ENCODE measurements around the gene CYP4F11. TPM values are rescaled to one million over a fixed set of nuclear protein-coding genes. Genes with fewer than 3 reads are reported as not detected.
"Not testable (repeated sequence)": the region's sequence is repeated elsewhere in the genome, so short reads cannot be mapped to it uniquely, and the experiment has no call there.

The CYP4F11 gene
- total RNA-seq, result 0.30 TPM
- long read RNA-seq, result 0 reads

- intact Hi-C loops (cut with DNase I), result no loop called here
- DNase-seq (ENCODE audit: missing footprints), result peak; percentile 75
- ATAC-seq, result peak; percentile 89
These were observed at the start of gene CYP4F11 for GRCh38 chr19:15934332-15935078. Gene CYP4F11 (minus strand): TSS chr19:15934529. CDS start chr19:15934408, 121 bp downstream.

GRCh38 chr19:15979293-15979692 lies 45.0 kb upstream of the CYP4F11 start:
- no peak for DNase-seq (ENCODE audit: missing footprints)
- intact Hi-C loops (cut with DNase I), result no loop called here
- ATAC-seq, result no peak

- no peak for ATAC-seq
- DNase-seq (ENCODE audit: missing footprints), result no peak
- intact Hi-C loops (cut with DNase I), result no loop called here
These were observed 43.4 kb upstream of the CYP4F11 start for GRCh38 chr19:15977690-15978089.

GRCh38 chr19:15976836-15977689 lies 42.7 kb upstream of the CYP4F11 start:
- intact Hi-C loops (cut with DNase I), result no loop called here
- ATAC-seq, result no peak
- DNase-seq (ENCODE audit: missing footprints), result no peak

- no peak for ATAC-seq
- intact Hi-C loops (cut with DNase I), result no loop called here
These were observed 40.5 kb upstream of the CYP4F11 start for GRCh38 chr19:15974856-15975255.

GRCh38 chr19:15972043-15972442 lies 37.7 kb upstream of the CYP4F11 start:
- ATAC-seq; DNase-seq (ENCODE audit: missing footprints); intact Hi-C loops (cut with DNase I): not testable (repeated sequence)

More at GRCh38 chr19:15974856-15975255, 40.5 kb upstream of the CYP4F11 start:
- no peak for DNase-seq (ENCODE audit: missing footprints)

- DNase-seq (ENCODE audit: missing footprints), result no peak
- ATAC-seq, result no peak
- intact Hi-C loops (cut with DNase I), result no loop called here
These were observed 37.0 kb upstream of the CYP4F11 start for GRCh38 chr19:15971224-15971780.

- ATAC-seq, result no peak
- DNase-seq (ENCODE audit: missing footprints), result no peak
- intact Hi-C loops (cut with DNase I), result no loop called here
These were observed 29.9 kb upstream of the CYP4F11 start for GRCh38 chr19:15964231-15964630.

- ATAC-seq, result no peak
- DNase-seq (ENCODE audit: missing footprints), result no peak
- intact Hi-C loops (cut with DNase I), result no loop called here
These were observed 28.0 kb upstream of the CYP4F11 start for GRCh38 chr19:15962319-15962718.

GRCh38 chr19:15954820-15955219 lies 20.5 kb upstream of the CYP4F11 start:
- no peak for DNase-seq (ENCODE audit: missing footprints)
- no peak for ATAC-seq
- intact Hi-C loops (cut with DNase I), result no loop called here

GRCh38 chr19:15948223-15949058 lies 14.1 kb upstream of the CYP4F11 start, which contains the start of gene OR10H4:
Gene OR10H4 (plus strand): TSS chr19:15949008. CDS start chr19:15949008, 0 bp downstream.
- intact Hi-C loops (cut with DNase I), result no loop called here
- ATAC-seq (no peak), DNase-seq (ENCODE audit: missing footprints) (no peak)

GRCh38 chr19:15945301-15945700 lies 11.0 kb upstream of the CYP4F11 start:
- no peak for ATAC-seq
- intact Hi-C loops (cut with DNase I), result no loop called here
- DNase-seq (ENCODE audit: missing footprints), result no peak

- ATAC-seq (no peak), DNase-seq (ENCODE audit: missing footprints) (no peak)
- intact Hi-C loops (cut with DNase I), result no loop called here
These were observed 10.1 kb upstream of the CYP4F11 start for GRCh38 chr19:15944401-15944800.

- DNase-seq (ENCODE audit: missing footprints) (no peak), ATAC-seq (no peak)
- intact Hi-C loops (cut with DNase I), result no loop called here
These were observed 3.4 kb upstream of the CYP4F11 start for GRCh38 chr19:15937771-15938170.

GRCh38 chr19:15936950-15937349 lies 2.6 kb upstream of the CYP4F11 start:
- no peak for DNase-seq (ENCODE audit: missing footprints)
- ATAC-seq, result no peak
- intact Hi-C loops (cut with DNase I), result no loop called here

- intact Hi-C loops (cut with DNase I), result no loop called here
- ATAC-seq (no peak), DNase-seq (ENCODE audit: missing footprints) (no peak)
These were observed 1.8 kb upstream of the CYP4F11 start for GRCh38 chr19:15936173-15936572.

- DNase-seq (ENCODE audit: missing footprints) (no peak), ATAC-seq (no peak)
- intact Hi-C loops (cut with DNase I), result no loop called here
These were observed 906 bp upstream of the CYP4F11 start for GRCh38 chr19:15935167-15935702.

GRCh38 chr19:15933761-15934331 lies 483 bp downstream of the CYP4F11 start:
- ATAC-seq; intact Hi-C loops (cut with DNase I); DNase-seq (ENCODE audit: missing footprints): not testable (repeated sequence)
